GM21526 (cell line): Measurements from ENCODE around the gene PRODH2.
A peak's percentile ranks its signal among the peaks of the same experiment; 100 is the strongest.

Experiments
- ATAC-seq: cut with Tn5 transposase; IDR thresholded peaks from one replicate; pipeline ENCODE4 v1.9.1; 2021; ENCODE audit warnings: moderate library complexity; ENCODE audit not compliant: unreplicated experiment, low FRiP score

PRODH2 gene

DNA sequence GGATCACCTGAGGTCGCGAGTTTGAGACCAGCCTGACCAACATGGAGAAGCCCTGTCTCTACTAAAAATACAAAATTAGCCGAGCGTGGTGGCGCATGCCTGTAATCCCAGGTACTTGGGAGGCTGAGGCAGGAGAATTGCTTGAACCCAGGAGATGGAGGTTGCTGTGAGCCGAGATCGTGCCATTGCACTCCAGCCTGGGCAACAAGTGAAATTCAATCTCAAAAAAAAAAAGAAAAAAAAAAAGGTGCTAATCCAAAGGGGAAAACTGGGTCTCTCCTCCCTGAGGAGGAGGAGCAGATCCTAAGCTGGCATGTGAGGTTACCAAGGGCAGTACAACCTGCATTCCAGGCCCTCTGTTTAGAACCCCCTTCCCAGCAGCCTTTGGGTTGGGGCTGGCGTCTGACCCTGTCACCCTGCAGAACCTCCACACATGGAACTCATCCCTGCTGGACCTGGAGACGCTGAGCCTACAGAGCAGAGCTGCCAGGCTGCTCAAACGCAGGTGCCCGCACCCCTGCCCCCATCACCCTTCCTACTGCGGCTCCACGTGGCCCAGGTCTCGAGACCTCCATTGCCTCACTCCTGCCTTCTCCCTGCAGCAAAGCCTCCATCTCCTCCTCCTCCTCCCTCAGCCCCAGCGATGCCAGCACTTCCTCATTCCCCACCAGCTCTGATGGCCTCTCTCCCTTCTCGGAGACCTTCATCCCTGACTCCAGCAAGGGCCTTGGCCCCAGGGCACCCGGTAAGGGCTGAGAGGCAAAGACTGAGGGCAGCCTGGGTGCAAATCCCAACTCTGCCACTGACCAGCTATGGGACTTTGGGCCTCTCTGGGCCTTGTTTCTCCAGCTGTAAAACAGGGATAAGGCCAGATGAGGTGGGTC lies 48.0 kb downstream of the PRODH2 start:
- no peak for ATAC-seq

DNA sequence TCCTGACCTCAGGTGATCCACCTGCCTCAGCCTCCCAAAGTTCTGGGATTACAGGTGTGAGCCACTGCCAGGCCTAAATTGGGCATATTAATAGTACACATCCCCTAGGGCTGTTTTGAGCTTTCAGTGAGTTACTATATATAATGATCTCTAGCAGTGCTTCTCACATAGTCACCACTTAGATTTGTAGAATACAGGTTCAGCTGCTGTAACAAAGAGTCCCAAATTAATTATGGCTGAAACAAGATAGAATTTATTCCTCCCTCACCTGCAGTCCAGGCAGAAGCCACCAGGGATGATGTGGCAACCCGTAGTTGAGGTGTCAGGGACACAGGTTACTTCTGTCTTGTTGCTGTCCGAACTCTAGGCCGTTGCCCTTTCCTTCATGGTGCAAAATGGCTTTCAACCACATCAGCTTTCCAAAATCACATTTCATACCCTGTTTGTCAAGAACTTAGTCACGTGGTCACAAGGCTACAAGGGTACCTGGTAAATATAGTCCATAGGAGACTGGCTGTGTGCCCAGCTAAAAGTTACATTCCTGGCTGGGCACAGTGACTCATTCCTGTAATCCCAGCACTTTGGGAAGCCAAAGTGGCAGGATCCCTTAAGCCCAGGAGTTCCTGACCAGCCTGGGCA lies 51.8 kb downstream of the PRODH2 start:
- ATAC-seq = no peak

DNA sequence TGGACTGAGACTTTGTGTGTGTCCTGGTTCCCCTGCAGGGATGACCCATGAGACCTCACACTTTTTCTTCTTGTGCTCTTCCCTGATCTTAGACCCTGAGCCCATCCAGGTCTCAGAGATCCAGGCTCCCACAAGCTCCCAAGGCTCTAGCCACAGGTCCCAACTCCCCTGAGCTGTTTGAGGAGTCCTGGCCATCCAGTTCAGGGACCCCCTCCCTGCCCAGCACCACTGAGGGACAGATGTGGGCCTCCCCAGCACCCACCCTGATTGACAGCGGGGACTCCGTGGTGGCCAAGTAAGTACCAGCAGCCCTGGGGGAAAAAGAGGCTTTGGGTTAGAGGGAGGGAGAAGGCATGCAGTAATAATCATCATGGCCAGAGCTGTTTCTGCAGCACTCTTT lies 52.9 kb downstream of the PRODH2 start:
- ATAC-seq = no peak

DNA sequence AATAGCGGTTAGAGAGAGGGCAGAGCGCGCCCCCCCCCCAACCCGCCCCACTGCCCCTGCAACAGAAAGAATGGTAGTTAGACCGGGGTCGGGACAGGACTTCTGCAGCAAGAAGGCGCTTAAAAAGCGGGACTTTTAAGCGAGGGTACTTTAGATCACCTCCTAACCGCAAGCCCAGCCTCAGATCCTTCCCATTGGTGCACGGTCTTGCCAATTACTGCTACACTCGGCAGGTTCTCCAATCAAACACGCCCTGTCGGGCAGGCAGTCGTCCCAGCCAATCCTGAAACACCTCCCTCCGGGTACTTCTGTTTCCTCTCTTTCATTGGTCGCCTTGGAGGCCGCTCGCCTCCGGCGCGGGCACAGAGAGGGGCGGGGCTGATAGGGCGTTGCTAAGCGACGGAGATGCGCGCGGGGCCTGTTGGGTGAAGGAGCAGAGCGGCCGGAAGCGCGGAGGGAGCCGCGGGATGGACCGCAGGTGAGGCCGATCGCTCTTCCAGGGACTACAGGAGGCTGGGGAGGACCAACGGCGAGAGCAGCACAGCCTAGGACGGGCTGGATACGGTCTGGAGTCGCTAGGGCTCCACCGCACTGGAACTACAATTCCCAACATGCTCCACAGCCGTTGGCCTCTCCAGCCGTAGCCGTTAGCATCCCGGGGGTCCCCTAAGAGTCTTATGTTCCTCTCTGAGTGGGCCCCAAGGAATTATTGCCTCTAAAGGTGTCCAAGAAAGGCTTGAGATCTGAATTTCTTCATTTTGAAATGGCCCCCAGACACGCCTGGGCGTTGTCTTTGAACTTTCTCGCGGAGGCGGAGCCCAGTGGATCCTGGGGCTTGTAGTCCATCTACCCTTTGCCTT lies 54.7 kb downstream of the PRODH2 start, which contains the start of gene PROSER3:
TSS of gene PROSER3 (plus strand) at position 428 of the 860 bp plus-strand sequence. CDS start at position 468, 40 bp downstream.
- peak; percentile 83 for ATAC-seq

DNA sequence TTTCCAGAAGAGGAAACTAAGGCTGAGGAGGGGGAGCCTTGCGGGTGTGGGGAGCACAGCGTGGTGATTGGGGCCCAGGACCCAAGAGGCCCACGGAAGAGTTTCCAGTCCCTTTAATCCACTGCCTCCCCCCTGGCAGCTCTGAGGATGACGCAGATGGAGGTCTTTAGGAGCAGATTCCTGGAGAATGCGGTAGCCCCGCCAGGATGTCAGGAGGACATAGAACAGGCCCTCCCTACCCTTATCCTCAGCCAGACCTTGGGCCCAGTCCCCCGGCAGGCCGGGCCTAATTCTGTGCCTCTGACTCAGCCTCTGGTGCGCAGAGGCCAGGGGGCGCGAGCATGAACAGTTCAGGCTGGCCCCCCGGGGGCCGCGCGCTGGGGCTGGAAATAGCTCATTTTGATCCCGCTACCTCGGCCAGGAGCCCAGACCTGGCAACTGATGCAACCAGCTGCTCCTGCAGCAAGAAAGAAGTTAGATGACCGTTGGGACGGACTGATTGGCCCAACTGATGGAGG lies 55.4 kb downstream of the PRODH2 start:
- no peak for ATAC-seq

DNA sequence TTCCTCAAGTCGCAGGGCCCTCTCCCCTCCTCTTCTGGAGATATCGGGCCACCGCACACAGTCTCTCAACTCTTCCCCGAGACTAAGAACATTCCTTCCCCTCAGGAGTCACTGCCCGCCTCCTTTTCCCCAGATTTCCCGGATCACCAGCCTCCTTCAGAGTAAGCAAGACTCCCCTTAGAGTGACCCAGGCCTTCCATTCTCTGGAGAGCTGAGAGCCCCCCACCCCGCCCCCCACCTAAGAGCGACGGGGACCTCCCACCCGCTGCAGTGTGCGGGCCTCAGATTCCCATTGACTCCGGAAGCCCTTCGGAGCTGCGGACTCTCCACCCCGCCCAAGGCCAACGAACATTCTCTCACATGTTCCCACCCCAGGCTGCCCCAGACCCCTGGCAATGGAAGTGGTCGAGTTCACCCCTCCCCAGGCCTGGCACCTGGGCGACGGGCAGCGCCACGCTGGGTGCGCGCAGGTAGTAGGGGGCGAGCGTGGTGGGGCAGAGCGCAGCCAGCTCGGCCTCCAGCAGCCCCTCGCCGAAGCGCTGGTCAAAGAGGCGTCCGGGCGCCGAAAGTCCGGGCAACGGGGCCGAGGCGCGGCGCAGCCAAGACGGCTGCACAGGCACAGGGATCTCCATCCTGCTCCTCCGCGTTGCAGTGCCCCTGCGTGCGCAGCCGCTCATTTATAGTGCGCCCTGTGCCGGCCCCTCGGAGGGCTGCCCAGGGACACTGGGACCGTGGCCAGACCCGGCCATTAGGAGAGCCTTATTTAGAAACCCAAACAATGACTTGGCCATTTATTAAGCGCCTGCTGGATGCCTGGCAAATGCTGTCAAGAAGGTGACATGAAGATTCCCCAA lies 56.0 kb downstream of the PRODH2 start, which contains the start of gene HSPB6:
TSS of gene HSPB6 (minus strand) at position 653 of the 854 bp plus-strand sequence. CDS start at position 632, 21 bp downstream.
- no peak for ATAC-seq

DNA sequence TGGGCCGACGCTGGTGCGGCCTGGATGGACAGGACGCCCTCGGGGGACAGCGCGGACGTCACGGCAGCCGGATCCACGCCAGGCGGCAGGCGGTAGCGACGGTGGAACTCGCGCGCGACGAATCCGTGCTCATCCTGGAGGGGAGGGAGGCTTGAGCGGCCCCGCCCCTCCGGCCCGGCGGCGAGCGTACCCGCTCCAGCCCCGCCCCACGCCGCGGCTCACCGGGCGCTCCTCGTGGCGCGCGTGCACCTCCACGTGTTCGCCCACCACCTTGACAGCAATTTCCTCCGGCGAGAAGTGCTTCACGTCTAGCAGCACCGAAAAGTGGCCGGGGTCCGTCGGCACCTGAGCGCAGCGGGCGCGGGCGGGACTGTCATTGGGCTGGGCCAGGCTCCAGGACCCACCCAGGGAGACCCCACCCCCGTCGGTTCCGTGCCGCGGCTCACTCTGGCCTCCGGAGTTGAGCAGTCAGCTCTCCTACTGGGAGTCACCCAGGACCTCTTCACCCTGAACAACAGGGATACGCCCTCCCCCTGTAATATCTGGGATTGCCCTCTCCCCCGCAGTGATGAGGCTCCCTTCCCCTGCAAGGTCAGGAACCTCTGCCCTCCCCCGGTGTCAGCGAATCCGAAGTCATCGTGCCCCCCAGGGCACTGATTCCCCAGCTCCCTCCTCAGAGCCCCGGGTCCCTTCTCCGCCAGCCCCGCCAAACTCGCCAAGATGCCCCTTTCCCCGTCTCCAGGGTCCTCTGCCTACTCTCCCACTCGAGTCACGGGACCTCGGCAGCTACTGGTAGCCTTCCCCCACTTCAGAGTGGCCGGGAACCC lies 56.9 kb downstream of the PRODH2 start:
- ATAC-seq = no peak

DNA sequence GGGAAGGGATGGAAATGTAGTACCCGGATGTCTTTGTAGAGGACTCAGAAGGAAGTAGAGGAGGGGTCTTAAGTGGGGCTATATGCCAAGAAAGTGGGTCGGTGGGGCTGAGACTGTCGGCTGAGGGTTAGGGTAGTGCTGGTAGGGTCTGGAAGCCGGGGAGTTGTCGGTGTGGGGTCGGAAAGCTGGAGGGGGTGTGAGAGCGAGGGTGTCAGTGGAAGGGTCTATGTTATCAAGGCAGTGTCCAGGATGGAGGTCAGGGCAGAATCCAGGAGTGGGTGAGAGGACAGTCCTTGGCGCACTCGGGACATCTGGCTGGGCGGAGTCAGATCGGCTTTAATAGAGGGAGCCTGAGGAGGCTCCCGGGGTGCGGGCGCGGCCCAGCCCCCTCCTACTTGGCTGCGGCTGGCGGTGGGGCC lies 57.5 kb downstream of the PRODH2 start:
- no peak for ATAC-seq

DNA sequence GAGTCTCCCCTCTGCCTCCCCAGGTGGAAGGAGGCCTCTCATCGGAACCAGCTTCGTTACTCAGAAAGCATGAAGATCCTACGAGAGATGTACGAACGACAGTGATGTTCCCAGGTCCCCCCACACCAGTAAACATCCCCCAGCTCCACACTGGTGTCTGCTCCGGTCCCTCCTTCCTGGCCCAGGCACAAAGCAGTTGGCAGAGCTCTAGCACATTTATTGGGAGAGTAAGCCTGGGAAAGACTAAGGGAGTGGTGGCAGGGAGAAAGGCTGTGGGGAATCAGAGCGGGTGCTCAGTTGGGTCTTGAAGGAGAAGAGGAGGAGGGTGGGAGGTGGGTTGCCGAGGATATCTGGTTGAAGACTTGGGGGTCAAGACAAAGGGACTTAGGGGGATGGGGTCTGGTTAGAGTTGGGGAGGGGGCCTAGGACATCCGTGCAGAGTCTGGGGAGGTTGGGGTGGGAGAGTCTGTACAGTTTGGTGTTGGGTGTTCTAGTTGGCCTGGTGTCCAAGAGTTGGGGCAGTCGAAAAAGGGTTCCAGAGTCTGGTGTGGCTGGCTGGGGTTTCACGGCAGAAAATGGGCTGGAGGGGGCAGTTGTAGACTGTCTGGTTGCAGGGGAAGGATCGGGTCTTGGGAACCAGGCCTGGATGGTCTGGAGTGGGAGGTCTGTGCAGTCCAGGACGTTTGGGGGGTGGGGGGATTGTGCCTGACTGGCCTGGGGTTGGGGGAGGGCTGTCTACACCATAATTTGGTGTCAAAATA lies 58.1 kb downstream of the PRODH2 start:
- no peak for ATAC-seq

DNA sequence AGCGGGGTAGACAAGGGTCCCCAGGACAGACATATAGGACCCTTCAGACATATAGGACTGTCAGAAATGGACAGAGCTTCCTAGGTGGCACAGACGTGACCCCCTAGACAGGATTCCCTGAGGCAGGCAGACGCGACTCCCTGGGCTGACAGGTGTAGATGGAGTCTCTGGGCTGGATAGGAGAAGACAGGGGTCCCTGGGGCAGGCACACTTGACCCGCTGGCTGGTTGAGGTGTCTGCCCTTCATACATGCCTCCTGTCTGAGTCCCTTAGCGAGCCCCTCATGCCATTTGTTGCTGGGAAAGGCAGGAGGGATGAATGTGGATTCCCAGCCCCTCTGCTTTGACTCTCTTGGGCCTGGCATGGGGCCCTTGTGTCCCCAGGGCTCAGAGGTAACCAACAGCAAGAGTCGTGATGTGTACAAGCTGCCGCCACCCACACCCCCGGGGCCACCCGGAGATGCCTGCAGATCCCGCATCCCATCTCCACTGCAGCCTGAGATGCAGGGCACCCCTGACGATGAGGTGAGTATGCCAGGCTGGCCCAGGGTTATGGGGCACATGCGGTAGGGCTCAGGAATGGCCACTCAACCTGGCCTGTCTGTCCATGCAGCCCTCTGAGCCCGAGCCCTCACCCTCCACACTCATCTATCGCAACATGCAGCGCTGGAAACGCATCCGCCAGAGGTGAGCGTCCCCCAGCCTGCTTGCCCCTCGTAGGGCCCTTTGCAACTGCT lies 58.8 kb downstream of the PRODH2 start:
- no peak for ATAC-seq

DNA sequence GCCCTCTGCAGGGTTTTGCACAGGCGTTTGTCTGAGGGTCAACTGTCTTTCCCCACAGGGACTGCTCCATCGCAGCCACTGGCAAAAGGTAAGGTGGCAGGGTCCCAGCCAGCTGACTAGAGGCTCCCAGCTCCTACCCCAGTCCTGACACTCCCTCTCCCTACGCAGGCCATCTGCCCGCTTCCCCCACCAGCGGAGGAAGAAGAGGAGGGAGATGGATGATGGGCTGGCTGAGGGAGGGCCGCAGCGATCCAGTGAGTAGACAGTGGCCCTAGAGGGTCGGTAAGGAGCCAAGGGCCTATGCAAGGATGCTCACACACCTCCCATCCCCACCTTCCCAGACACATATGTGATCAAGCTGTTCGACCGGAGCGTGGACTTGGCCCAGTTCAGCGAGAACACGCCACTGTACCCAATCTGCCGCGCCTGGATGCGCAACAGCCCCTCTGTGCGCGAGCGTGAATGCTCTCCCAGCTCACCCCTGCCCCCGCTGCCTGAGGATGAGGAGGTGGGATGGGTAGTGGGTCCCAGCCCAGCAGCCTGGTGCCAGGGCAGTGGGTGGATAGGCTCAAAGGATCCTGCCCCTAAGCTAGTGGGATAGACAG lies 59.8 kb downstream of the PRODH2 start:
- no peak for ATAC-seq

DNA sequence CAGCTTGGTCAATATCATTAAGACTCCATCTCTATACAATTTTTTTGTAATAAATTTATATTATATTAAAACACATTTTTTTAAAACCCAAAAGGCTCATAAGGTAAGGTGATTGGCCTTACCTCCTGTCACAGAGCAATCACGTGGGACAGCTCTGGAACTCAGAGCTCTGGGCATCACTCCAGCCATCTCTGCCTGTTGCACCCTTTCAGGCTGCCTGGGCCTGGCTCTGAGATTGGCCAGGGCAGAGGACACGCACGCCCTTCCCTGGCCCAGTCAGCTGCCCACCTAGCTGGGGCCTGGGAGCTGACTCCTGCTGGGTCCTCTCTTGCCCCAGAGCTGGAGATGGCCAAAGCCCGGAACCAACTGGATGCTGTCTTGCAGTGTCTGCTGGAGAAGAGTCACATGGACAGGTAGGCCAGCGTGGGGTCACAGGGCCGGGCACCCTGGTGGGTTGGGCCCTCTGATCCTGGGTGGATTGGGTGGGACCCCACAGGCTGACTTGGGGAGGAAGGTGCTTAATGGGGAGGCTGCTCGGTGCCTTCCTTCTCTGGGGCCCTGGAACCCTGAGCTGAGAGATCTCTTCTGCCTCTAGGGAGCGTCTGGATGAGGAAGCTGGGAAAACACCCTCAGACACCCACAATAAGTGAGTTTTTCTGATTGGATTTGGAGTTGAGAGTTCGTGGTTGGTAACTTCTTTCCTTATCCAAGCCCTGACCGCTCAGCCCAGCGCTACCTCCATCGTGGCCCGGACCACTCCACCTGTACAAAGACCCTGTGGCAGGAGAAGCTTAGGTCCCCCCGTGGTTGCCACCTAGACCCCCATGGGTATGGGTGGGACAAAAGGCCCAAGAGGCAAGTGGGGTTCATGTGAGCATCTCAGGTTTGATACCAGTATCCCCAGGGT lies 60.6 kb downstream of the PRODH2 start:
- ATAC-seq = no peak

DNA sequence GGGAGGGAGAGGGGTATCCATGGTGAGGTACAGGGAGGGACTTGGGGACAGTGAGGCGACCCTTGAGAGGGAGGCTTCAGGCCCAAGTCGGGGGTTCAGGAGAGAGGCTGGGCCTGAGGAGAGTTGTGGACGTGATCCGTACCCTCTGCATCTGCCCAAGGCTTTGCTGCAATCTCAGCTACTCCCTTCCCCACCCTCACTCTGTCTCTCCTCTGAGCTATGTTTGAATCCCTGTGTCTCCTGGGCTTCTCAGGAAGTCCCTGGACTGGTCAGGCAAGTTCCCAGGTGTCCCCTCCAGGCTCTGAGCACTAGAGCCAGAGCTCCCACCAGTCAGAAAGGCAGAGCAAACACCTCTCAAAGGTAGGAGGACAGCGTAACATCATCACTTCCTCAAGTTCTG lies 62.5 kb downstream of the PRODH2 start:
- no peak for ATAC-seq
